ENCODE results near the gene FGA. TPM values are rescaled to one million over a fixed set of nuclear protein-coding genes. Genes with fewer than 3 reads are reported as not detected.

The FGA gene
- total and polyA plus RNA-seq, 2 donors from 2014 or later = 5.3 to 6.1 TPM

- FAIRE-seq (no peak), DNase-seq (no peak)
- TF ChIP-seq, protein P1, sequence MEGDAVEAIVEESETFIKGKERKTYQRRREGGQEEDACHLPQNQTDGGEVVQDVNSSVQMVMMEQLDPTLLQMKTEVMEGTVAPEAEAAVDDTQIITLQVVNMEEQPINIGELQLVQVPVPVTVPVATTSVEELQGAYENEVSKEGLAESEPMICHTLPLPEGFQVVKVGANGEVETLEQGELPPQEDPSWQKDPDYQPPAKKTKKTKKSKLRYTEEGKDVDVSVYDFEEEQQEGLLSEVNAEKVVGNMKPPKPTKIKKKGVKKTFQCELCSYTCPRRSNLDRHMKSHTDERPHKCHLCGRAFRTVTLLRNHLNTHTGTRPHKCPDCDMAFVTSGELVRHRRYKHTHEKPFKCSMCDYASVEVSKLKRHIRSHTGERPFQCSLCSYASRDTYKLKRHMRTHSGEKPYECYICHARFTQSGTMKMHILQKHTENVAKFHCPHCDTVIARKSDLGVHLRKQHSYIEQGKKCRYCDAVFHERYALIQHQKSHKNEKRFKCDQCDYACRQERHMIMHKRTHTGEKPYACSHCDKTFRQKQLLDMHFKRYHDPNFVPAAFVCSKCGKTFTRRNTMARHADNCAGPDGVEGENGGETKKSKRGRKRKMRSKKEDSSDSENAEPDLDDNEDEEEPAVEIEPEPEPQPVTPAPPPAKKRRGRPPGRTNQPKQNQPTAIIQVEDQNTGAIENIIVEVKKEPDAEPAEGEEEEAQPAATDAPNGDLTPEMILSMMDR (IDR thresholded peaks at IDR 0.05; ENCODE audit: borderline replicate concordance, extremely low read depth, insufficient read depth) = no peak
- Histone ChIP-seq H3K9ac (ENCODE audit: low read length in 3 of 3) (no peak overlapping the region), H3K4me1 (ENCODE audit: control insufficient read depth in 2 of 3, insufficient read depth in 2 of 3, low read depth in 1 of 3, low read length in 3 of 3) (no peaks in the 10 kb centered on the region), H3K27me3 (ENCODE audit: control insufficient read depth, insufficient read depth, low read length) (no peaks in the 10 kb centered on the region), H3K36me3 (ENCODE audit: control insufficient read depth in 2 of 3, insufficient read depth in 3 of 3, low read length in 3 of 3) (no peaks in the 10 kb centered on the region), H3K27ac (ENCODE audit: low read depth in 2 of 2, low read length in 2 of 2) (no peak overlapping the region), H3K9me3 (ENCODE audit: control insufficient read depth in 2 of 3, insufficient read depth in 1 of 3, low read length in 3 of 3) (no peaks in the 10 kb centered on the region), H3K4me3 (ENCODE audit: low read length in 3 of 3) (no peak overlapping the region)
- intact Hi-C loops (cut with DNase I) = no loop called here
Measured at GRCh38 chr4:154609532-154609931, 19.0 kb upstream of the FGA start.

DNA sequence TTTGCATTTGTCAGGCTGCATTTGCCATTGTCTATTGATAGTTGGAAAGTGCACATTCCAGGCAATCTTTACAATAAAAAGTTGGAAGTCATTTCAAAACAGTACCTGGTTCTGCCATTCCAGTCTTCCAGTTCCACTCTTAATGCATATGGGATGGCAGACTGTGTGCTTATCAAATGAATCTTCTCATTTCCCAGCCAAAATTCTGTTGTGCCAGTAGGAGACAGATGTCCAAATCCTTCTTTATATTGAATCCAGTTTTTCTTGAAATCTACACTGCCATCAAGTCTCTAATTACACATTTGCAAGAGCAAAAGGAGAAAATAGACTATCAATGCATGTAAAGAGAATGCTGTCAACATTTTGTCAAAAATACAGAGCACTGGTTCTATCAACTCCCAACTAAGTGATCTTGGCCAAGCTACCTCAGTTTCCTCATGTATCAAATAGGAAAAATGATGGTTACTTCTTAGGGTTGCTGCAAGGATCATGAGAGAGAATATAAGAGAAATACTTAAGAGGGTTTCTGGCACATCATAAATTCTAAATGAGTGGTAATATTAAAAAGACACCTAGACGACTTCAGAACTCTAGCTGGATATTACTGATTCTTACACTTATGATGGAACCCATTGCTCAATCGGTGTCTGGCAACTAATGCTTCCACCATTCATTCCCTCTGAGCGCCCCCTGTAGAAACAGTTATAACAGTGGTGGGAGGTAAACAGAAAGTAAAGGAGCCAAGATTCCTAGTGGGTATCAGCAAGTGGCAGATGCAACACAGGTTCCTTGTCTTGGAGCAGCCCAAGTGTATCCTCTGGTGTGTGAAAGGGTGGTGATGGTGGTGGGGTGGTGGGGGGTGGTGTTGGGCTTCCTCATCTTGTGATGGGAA is 18.1 kb upstream of the FGA start:
- Histone ChIP-seq H3K9me3 (ENCODE audit: control insufficient read depth in 2 of 3, insufficient read depth in 1 of 3, low read length in 3 of 3) (no peaks in the 10 kb centered on the region), H3K27ac (ENCODE audit: low read depth in 2 of 2, low read length in 2 of 2) (no peak overlapping the region), H3K4me3 (ENCODE audit: low read length in 3 of 3) (no peak overlapping the region), H3K27me3 (ENCODE audit: control insufficient read depth, insufficient read depth, low read length) (no peaks in the 10 kb centered on the region), H3K9ac (ENCODE audit: low read length in 3 of 3) (no peak overlapping the region), H3K4me1 (ENCODE audit: control insufficient read depth in 2 of 3, insufficient read depth in 2 of 3, low read depth in 1 of 3, low read length in 3 of 3) (no peaks in the 10 kb centered on the region), H3K36me3 (ENCODE audit: control insufficient read depth in 2 of 3, insufficient read depth in 3 of 3, low read length in 3 of 3) (no peaks in the 10 kb centered on the region)
- DNase-seq (no peak), FAIRE-seq (no peak)
- intact Hi-C loops (cut with DNase I) = no loop called here
- TF ChIP-seq, protein P1 (IDR thresholded peaks at IDR 0.05; ENCODE audit: borderline replicate concordance, extremely low read depth, insufficient read depth) = no peak

DNA sequence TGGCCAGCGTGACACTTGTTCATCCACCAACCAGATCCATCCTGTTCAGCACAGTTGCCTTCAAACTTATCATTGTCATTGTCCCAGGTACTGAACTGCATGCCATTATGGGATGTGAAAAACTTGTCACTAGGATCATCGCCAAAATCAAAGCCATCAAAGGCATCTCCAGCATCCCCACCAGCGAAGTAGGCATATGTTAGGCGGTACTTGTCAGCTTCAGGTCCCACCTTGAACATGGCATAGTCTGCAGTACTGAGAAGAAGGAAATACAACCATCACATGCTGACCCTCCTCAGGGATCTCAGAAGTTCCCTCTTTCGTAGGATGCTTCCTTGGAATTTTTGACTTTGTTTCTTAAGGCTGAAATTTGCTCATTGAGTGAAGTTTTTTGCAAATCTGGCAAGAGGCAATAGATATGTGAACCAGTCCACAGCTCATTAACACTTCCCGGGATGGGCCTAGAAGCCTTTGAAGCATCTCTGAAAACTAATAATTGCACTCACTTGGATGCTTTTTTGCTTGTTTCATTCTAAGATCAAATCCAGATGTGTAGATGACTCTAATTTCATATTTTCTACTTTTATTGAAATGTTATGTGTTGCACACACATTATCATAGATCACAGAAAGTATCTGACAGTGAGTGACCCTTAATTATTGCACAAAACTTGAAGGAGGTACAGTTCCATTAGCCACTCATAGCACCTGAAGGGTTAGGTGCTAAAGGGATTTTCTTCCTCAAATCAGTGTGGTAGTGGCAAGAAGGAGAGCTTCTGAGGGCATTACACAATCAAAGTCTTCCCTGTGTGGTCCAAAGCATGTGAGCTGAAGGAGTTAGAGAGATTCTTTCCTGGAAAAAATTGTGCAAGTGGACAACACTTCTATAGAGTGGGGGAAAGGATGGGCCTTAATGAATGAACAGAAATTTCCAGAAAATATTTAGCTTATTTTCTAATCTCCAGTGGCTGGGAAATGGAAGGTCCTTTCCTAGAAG is 16.5 kb upstream of the FGA start:
- no peak overlapping the region for H3K4me3 ChIP-seq (ENCODE audit: low read length in 3 of 3)
- FAIRE-seq = no peak

More for the DNA sequence above, 16.5 kb upstream of the FGA start:
- H3K9me3 ChIP-seq (ENCODE audit: control insufficient read depth in 2 of 3, insufficient read depth in 1 of 3, low read length in 3 of 3) = no peaks in the 10 kb centered on the region
- H3K9ac ChIP-seq (ENCODE audit: low read length in 3 of 3) = no peak overlapping the region
- no peaks in the 10 kb centered on the region for H3K27me3 ChIP-seq (ENCODE audit: control insufficient read depth, insufficient read depth, low read length)
- DNase-seq = no peak
- TF ChIP-seq, protein P1 (IDR thresholded peaks at IDR 0.05; ENCODE audit: borderline replicate concordance, extremely low read depth, insufficient read depth) = no peak
- H3K36me3 ChIP-seq (ENCODE audit: control insufficient read depth in 2 of 3, insufficient read depth in 3 of 3, low read length in 3 of 3) = no peaks in the 10 kb centered on the region
- intact Hi-C loops (cut with DNase I) = no loop called here
- no peak overlapping the region for H3K27ac ChIP-seq (ENCODE audit: low read depth in 2 of 2, low read length in 2 of 2)
- H3K4me1 ChIP-seq (ENCODE audit: control insufficient read depth in 2 of 3, insufficient read depth in 2 of 3, low read depth in 1 of 3, low read length in 3 of 3) = no peaks in the 10 kb centered on the region

Measured in kidney (tissue), 14 donors.